GM12891 (cell line): Measurements from ENCODE around the gene MROH9.

Source experiments
- POLR2A ChIP-seq: IDR thresholded peaks from 2 replicates; pipeline ENCODE4 v1.6.1; 2011; ENCODE audit warnings: low read depth, low read length, control low read depth
- POLR2AphosphoS5 ChIP-seq: IDR thresholded peaks from 2 replicates; pipeline ENCODE4 v1.6.1; 2011; ENCODE audit warnings: low read depth, low read length, control low read depth
- TAF1 ChIP-seq: IDR thresholded peaks from 2 replicates; pipeline ENCODE4 v1.6.1; 2011; ENCODE audit warnings: low read depth, low read length, control low read depth

- TF ChIP-seq POLR2A (no peak), POLR2AphosphoS5 (no peak), TAF1 (no peak)
Measured at GRCh38 chr1:170931650-170932049, 3.7 kb upstream of the MROH9 start.
